Breast epithelium (tissue), 4 donors: ENCODE results near the gene KDF1. TPM values are rescaled to one million over a fixed set of nuclear protein-coding genes. Genes with fewer than 3 reads are reported as not detected.

Experiments used
- DNase-seq, 2 donors: peaks; one replicate each; pipeline ENCODE4 v3.0.0-alpha.2; 2019; ENCODE audit warnings: low spot score in 2 of 2
- H3K27ac ChIP-seq, 2 donors: fragments of 200-600 bp; sonication (generic) in 1 of 2; one replicate each; pipeline ENCODE4 v1.5.1; 2016 to 2019; ENCODE audit warnings: mild to moderate bottlenecking in 1 of 2
- H3K27me3 ChIP-seq, 2 donors: fragments of 200-600 bp; sonication (generic) in 1 of 2; one replicate each; pipeline versions ENCODE4 v1.5.1 to v1.6.0; 2017 to 2019; ENCODE audit warnings: control low read depth in 1 of 2, mild to moderate bottlenecking in 1 of 2
- H3K36me3 ChIP-seq: fragments of 200-600 bp; one replicate; pipeline ENCODE4 v1.5.1; 2019
- H3K4me1 ChIP-seq, 2 donors: fragments of 200-600 bp; sonication (generic); one replicate each; pipeline ENCODE4 v1.5.1; 2016 to 2019; ENCODE audit warnings: control low read depth in 1 of 2
- H3K4me3 ChIP-seq, 3 donors: fragments of 200-600 bp; sonication (generic); 1 replicate in 2 of 3; 2 replicates in 1 of 3; pipeline ENCODE4 v1.5.1; 2016 to 2019; ENCODE audit warnings: mild to moderate bottlenecking in 3 of 3, moderate library complexity in 2 of 3
- H3K9me3 ChIP-seq, 2 donors: fragments of 200-600 bp; sonication (generic) in 1 of 2; one replicate each; pipeline ENCODE4 v1.5.1; 2016 to 2019; ENCODE audit warnings: control low read depth in 1 of 2
- POLR2A ChIP-seq: fragments of 450-650 bp; IDR thresholded peaks from one replicate; pipeline ENCODE4 v1.6.1; 2016; ENCODE audit warnings: antibody characterized with exemption, mild to moderate bottlenecking, moderate library complexity
- POLR2AphosphoS5 ChIP-seq, 3 donors: sonication (generic); formaldehyde crosslinking; IDR thresholded peaks; one replicate each; pipeline ENCODE4 v1.6.1; 2017; ENCODE audit warnings: antibody characterized with exemption in 3 of 3
- intact Hi-C: fragments of 100-400 bp; cut with DNase I; formaldehyde crosslinking; loops from one replicate; pipeline ENCODE4 v1.15.1; 2023; ENCODE audit warnings: low total_unique reads
- total RNA-seq, 3 donors: library from RNA; depleted of rRNA; stranded (reverse); fragments of >200 nt; gene quantifications; one replicate each; pipeline ENCODE4 v1.1.0, GENCODE V29; 2016
- TF ChIP-seq, protein P1 (sequence below), 3 donors: fragments of 450-650 bp; IDR thresholded peaks; one replicate each; pipeline ENCODE4 v1.5.1; 2016 to 2017; ENCODE audit warnings: antibody characterized with exemption in 3 of 3, mild to moderate bottlenecking in 3 of 3, moderate library complexity in 3 of 3

The KDF1 gene
- total RNA-seq, 3 donors from 2014 or later, result 10.8 to 22.2 TPM; not detected in 1

GRCh38 chr1:26972821-26973220 lies 12.6 kb upstream of the KDF1 start:
- TF ChIP-seq, protein P1, sequence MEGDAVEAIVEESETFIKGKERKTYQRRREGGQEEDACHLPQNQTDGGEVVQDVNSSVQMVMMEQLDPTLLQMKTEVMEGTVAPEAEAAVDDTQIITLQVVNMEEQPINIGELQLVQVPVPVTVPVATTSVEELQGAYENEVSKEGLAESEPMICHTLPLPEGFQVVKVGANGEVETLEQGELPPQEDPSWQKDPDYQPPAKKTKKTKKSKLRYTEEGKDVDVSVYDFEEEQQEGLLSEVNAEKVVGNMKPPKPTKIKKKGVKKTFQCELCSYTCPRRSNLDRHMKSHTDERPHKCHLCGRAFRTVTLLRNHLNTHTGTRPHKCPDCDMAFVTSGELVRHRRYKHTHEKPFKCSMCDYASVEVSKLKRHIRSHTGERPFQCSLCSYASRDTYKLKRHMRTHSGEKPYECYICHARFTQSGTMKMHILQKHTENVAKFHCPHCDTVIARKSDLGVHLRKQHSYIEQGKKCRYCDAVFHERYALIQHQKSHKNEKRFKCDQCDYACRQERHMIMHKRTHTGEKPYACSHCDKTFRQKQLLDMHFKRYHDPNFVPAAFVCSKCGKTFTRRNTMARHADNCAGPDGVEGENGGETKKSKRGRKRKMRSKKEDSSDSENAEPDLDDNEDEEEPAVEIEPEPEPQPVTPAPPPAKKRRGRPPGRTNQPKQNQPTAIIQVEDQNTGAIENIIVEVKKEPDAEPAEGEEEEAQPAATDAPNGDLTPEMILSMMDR (IDR thresholded peaks at IDR 0.05), result no peak
- TF ChIP-seq POLR2AphosphoS5 (IDR thresholded peaks at IDR 0.05), result no peak
- no peak for TF ChIP-seq POLR2A

GRCh38 chr1:26972390-26972789 lies 12.1 kb upstream of the KDF1 start:
- no peak overlapping the region for H3K27ac ChIP-seq
- no peaks in the 10 kb centered on the region for H3K4me1 ChIP-seq
- H3K27me3 ChIP-seq, result no peaks in the 10 kb centered on the region
- no peaks in the 10 kb centered on the region for H3K36me3 ChIP-seq
- H3K9me3 ChIP-seq, result no peaks in the 10 kb centered on the region
- intact Hi-C loops, result no loop called here
- DNase-seq, result no peak
- H3K4me3 ChIP-seq, result no peak overlapping the region
- TF ChIP-seq, protein P1 (IDR thresholded peaks at IDR 0.05), result no peak
- TF ChIP-seq POLR2AphosphoS5 (IDR thresholded peaks at IDR 0.05) (no peak), POLR2A (no peak)

More at GRCh38 chr1:26972821-26973220, 12.6 kb upstream of the KDF1 start:
- Histone ChIP-seq H3K4me3 (no peak overlapping the region), H3K4me1 (no peaks in the 10 kb centered on the region), H3K27me3 (no peaks in the 10 kb centered on the region), H3K36me3 (no peaks in the 10 kb centered on the region), H3K27ac (no peak overlapping the region), H3K9me3 (no peaks in the 10 kb centered on the region)
- intact Hi-C loops, result no loop called here
- DNase-seq, result no peak

DNA sequence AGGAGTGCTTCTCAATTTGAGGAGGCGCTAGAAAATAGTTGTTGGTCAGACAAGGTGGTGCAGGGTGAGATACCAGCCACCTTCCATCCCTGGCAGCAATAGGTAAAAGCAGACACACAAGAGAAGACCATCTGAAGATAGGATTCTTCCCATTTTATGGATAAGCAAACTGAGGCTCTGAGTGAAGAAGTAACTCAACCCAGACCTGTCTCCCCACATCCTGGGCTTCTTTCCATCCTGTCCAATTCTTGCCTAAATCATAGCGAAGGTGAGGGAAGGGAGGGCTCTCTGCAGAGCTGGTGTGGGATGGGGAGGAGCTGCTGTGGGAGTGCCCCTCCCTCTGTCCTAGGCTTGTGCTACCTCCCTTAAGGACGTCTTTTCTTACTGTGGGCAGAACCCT lies 11.3 kb upstream of the KDF1 start:
- no peaks in the 10 kb centered on the region for H3K9me3 ChIP-seq
- no peak for DNase-seq
- no peaks in the 10 kb centered on the region for H3K4me1 ChIP-seq
- no peak overlapping the region for H3K4me3 ChIP-seq
- intact Hi-C loops, result no loop called here
- TF ChIP-seq POLR2A, result no peak
- no peak for TF ChIP-seq POLR2AphosphoS5 (IDR thresholded peaks at IDR 0.05)
- TF ChIP-seq, protein P1 (IDR thresholded peaks at IDR 0.05), result no peak
- H3K36me3 ChIP-seq, result no peaks in the 10 kb centered on the region
- no peaks in the 10 kb centered on the region for H3K27me3 ChIP-seq
- H3K27ac ChIP-seq, result no peak overlapping the region

DNA sequence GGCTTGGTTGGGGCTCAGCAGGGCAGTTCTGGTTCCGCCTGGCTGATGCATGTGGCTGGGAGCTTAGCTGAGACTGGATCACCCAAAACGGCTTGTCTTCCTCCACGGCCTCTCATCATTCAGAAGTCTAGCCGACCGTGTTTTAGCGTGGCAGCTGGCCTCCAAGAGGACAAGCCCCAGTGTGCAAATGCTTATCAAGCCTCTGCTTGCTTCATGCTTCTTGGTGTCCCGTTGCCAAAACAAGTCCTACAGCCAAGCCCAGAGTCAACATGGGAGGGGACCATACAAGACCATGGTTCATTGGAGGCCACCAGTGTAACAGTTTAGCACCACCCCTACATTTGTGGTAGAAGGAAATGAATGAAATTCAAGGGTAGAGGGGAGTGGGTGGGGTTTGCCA lies 10.5 kb upstream of the KDF1 start:
- Histone ChIP-seq H3K9me3 (no peaks in the 10 kb centered on the region), H3K27ac (no peak overlapping the region), H3K4me3 (no peak overlapping the region), H3K36me3 (no peaks in the 10 kb centered on the region), H3K27me3 (no peaks in the 10 kb centered on the region), H3K4me1 (no peaks in the 10 kb centered on the region)
- DNase-seq, result no peak
- TF ChIP-seq, protein P1 (IDR thresholded peaks at IDR 0.05), result no peak
- TF ChIP-seq POLR2AphosphoS5 (IDR thresholded peaks at IDR 0.05) (no peak), POLR2A (no peak)
- intact Hi-C loops, result no loop called here

DNA sequence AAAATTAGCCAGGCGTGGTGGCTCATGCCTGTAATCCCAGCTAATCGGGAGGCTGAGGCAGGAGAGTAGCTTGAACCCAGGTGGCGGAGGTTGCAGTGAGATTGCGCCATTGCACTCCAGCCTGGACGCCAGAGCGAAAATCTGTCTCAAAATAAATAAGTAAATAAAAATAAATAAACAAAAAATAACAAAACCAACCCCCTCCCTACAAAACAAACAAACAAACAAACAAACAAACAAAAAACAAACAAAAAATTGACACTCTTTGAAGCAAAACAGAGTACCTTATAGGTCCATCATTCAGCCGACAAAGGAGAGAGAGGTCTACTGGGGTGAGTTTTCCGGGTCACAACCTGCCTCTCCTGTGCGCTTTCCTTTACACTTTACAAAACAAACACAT lies 5.4 kb upstream of the KDF1 start:
- intact Hi-C loops, result no loop called here
- no peak for DNase-seq
- Histone ChIP-seq H3K27ac (no peak overlapping the region), H3K27me3 (no peaks in the 10 kb centered on the region), H3K36me3 (no peaks in the 10 kb centered on the region), H3K4me3 (no peak overlapping the region), H3K9me3 (no peaks in the 10 kb centered on the region), H3K4me1 (peaks cover 0 to 4% of the 10 kb centered on the region in 2 donors)
- TF ChIP-seq POLR2AphosphoS5 (IDR thresholded peaks at IDR 0.05), result no peak
- TF ChIP-seq POLR2A, result no peak
- TF ChIP-seq, protein P1 (IDR thresholded peaks at IDR 0.05), result no peak
